K562 (cell line): ENCODE measurements around the gene MDFIC.

ENCODE experiments used
- ATF2 ChIP-seq: sonication (generic); formaldehyde crosslinking; IDR thresholded peaks from 2 replicates; pipeline ENCODE4 v1.8.1; 2022; ENCODE audit warnings: missing genetic modification reagents
- DEAF1 ChIP-seq: fragments of 450-650 bp; formaldehyde crosslinking; IDR thresholded peaks from 2 replicates; pipeline ENCODE4 v1.4.0; 2020; ENCODE audit warnings: mild to moderate bottlenecking, moderate library complexity
- ELK3 ChIP-seq: fragments of 450-650 bp; formaldehyde crosslinking; IDR thresholded peaks from 2 replicates; pipeline ENCODE4 v1.4.0; 2020; ENCODE audit warnings: mild to moderate bottlenecking
- HCFC1 ChIP-seq: IDR thresholded peaks from 2 replicates; pipeline ENCODE4 v1.6.1; 2012; ENCODE audit warnings: low read depth, low read length, improper control_type of control experiment
- HNRNPH1 ChIP-seq: fragments of 200-400 bp; formaldehyde crosslinking; optimal IDR thresholded peaks from 2 replicates; pipeline ENCODE3; 2017; ENCODE audit warnings: low read depth, mild to moderate bottlenecking, low read length, moderate library complexity
- HNRNPK ChIP-seq: fragments of 200-400 bp; formaldehyde crosslinking; IDR thresholded peaks from one replicate; pipeline ENCODE4 v1.6.1; 2018; ENCODE audit warnings: mild to moderate bottlenecking, low read depth, low read length; ENCODE audit not compliant: poor library complexity, severe bottlenecking
- MAFG ChIP-seq: fragments of 450-650 bp; conservative IDR thresholded peaks from 2 replicates; pipeline ENCODE4 v1.6.1; 2016; ENCODE audit warnings: missing genetic modification characterization, missing compliant biosample characterization
- POLR2AphosphoS5 ChIP-seq: IDR thresholded peaks from 2 replicates; pipeline ENCODE4 v1.6.1; 2011; ENCODE audit warnings: mild to moderate bottlenecking, low read depth, low read length, moderate library complexity; ENCODE audit not compliant: control insufficient read depth, insufficient read depth

- TF ChIP-seq ATF2 (CRISPR knock-in tag) (no peak), HNRNPH1 (no peak), DEAF1 (CRISPR knock-in tag) (no peak), ELK3 (no peak), HNRNPK (no peak), HCFC1 (no peak), POLR2AphosphoS5 (no peak), MAFG (tag) (no peak)
Measured at GRCh38 chr7:115009736-115010440, 88.0 kb downstream of the MDFIC start.
